ENCODE measurements around the gene KLK4. TPM values are rescaled to one million over a fixed set of nuclear protein-coding genes. Genes with fewer than 3 reads are reported as not detected.

Gene KLK4
- not detected in 2 replicates for total RNA-seq

GRCh38 chr19:50911206-50912101 is at the start of gene KLK4:
KLK4 (minus strand) TSS chr19:50911395; CDS start chr19:50910738, 657 bp downstream.

GRCh38 chr19:50952910-50953309 is 41.7 kb upstream of the KLK4 start, which contains the start of gene KLK5:
KLK5 (minus strand) TSS chr19:50953038; CDS start chr19:50952657, 381 bp downstream.

GRCh38 chr19:50873056-50873455 is 38.1 kb downstream of the KLK4 start, which contains the start of gene KLK2:
KLK2 (plus strand) TSS chr19:50873439; CDS start chr19:50873474, 35 bp downstream.

Other genes with a start within 250 kb of the KLK4 start
- 0.57 and 0.98 TPM in 2 replicates for gene SHANK1, start 191.6 kb downstream of the KLK4 start, total RNA-seq
- gene CLEC11A, start 188.0 kb downstream of the KLK4 start, total RNA-seq = 3.9 and 4.7 TPM in 2 replicates
- gene GPR32, start 140.9 kb downstream of the KLK4 start, total RNA-seq = not detected in 2 replicates
- not detected in 2 replicates for gene ACP4, start 121.0 kb downstream of the KLK4 start, total RNA-seq
- not detected in 2 replicates for gene KLK1, start 87.6 kb downstream of the KLK4 start, total RNA-seq
- gene KLK15, start 77.8 kb downstream of the KLK4 start, total RNA-seq = not detected in 2 replicates
- gene KLK3, start 56.5 kb downstream of the KLK4 start, total RNA-seq = not detected in 2 replicates
- not detected in 2 replicates for gene KLK2, start 38.0 kb downstream of the KLK4 start, total RNA-seq
- gene KLK5, start 41.6 kb upstream of the KLK4 start, total RNA-seq = not detected in 2 replicates
- 0.29 TPM in 1 of 2 replicates, not detected in the other for gene KLK6, start 58.2 kb upstream of the KLK4 start, total RNA-seq
- gene KLK7, start 72.5 kb upstream of the KLK4 start, total RNA-seq = not detected in 2 replicates
- not detected in 2 replicates for gene KLK8, start 90.2 kb upstream of the KLK4 start, total RNA-seq
- not detected in 2 replicates for gene KLK10, start 108.3 kb upstream of the KLK4 start, total RNA-seq
- gene KLK11, start 115.2 kb upstream of the KLK4 start, total RNA-seq = not detected in 2 replicates
- gene KLK12, start 123.6 kb upstream of the KLK4 start, total RNA-seq = not detected in 2 replicates
- gene KLK13, start 153.7 kb upstream of the KLK4 start, total RNA-seq = not detected in 2 replicates
- gene KLK14, start 171.5 kb upstream of the KLK4 start, total RNA-seq = not detected in 2 replicates
- 5.6 and 6.9 TPM in 2 replicates for gene CTU1, start 197.0 kb upstream of the KLK4 start, total RNA-seq
- gene SIGLEC9, start 213.5 kb upstream of the KLK4 start, total RNA-seq = not detected in 2 replicates
- gene SIGLEC7, start 230.9 kb upstream of the KLK4 start, total RNA-seq = not detected in 2 replicates

Measured in vein endothelial cell (primary cell).